ENCODE measurements around the gene TIE1.
"Not testable (repeated sequence)": the region's sequence is repeated elsewhere in the genome, so short reads cannot be mapped to it uniquely, and the experiment has no call there.

DNA sequence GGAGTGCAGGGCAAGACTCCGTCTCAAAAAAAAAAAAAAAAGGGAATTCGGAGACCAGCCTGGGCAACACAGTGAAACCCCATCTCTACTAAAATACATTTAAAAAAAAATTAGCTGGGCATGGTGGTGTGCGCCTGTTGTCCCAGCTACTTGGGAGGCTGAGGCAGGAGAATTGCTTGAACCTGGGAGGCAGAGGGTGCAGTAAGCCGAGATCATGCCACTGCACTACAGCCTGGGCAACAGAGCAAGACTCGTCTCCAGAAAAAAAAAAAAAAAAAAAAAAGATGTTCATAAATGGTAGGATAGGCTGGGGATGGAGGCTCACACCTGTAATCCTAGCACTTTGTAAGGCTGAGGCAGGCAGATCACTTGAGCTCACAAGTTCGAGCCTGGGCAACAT lies 69.0 kb downstream of the TIE1 start:
- TF ChIP-seq, protein P1, sequence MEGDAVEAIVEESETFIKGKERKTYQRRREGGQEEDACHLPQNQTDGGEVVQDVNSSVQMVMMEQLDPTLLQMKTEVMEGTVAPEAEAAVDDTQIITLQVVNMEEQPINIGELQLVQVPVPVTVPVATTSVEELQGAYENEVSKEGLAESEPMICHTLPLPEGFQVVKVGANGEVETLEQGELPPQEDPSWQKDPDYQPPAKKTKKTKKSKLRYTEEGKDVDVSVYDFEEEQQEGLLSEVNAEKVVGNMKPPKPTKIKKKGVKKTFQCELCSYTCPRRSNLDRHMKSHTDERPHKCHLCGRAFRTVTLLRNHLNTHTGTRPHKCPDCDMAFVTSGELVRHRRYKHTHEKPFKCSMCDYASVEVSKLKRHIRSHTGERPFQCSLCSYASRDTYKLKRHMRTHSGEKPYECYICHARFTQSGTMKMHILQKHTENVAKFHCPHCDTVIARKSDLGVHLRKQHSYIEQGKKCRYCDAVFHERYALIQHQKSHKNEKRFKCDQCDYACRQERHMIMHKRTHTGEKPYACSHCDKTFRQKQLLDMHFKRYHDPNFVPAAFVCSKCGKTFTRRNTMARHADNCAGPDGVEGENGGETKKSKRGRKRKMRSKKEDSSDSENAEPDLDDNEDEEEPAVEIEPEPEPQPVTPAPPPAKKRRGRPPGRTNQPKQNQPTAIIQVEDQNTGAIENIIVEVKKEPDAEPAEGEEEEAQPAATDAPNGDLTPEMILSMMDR (IDR thresholded peaks at IDR 0.05), result not testable (repeated sequence)
- TF ChIP-seq POLR2A (IDR thresholded peaks at IDR 0.05), result not testable (repeated sequence)

Data from uterus (tissue), 2 donors.